Tibial artery (tissue), 4 donors: Measurements from ENCODE around the gene PAMR1.

Experiments
- DNase-seq, 2 donors: peaks; one replicate each; pipeline ENCODE4 v3.0.0-alpha.2; 2019
- H3K27ac ChIP-seq, 2 donors: fragments of 200-600 bp; sonication (generic) in 1 of 2; 1 replicate in 1 of 2; 2 replicates in 1 of 2; pipeline ENCODE4 v1.5.1; 2018 to 2019; ENCODE audit warnings: mild to moderate bottlenecking in 1 of 2
- H3K27me3 ChIP-seq, 2 donors: fragments of 200-600 bp; sonication (generic) in 1 of 2; one replicate each; pipeline versions ENCODE4 v1.5.1 to v1.6.0; 2016 to 2019
- H3K36me3 ChIP-seq, 3 donors: fragments of 200-600 bp; sonication (generic) in 2 of 3; one replicate each; pipeline ENCODE4 v1.5.1; 2016 to 2019; ENCODE audit warnings: mild to moderate bottlenecking in 2 of 3
- H3K4me1 ChIP-seq, 4 donors: fragments of 200-600 bp; sonication (generic) in 2 of 4; 1 replicate in 3 of 4; 2 replicates in 1 of 4; pipeline ENCODE4 v1.5.1; 2016 to 2019
- H3K4me3 ChIP-seq, 2 donors: fragments of 200-600 bp; sonication (generic) in 1 of 2; 1 replicate in 1 of 2; 2 replicates in 1 of 2; pipeline ENCODE4 v1.5.1; 2018 to 2019; ENCODE audit warnings: mild to moderate bottlenecking in 2 of 2
- H3K9me3 ChIP-seq, 3 donors: fragments of 200-600 bp; sonication (generic) in 1 of 3; one replicate each; pipeline ENCODE4 v1.5.1; 2016 to 2019
- intact Hi-C: fragments of 100-400 bp; cut with DNase I; formaldehyde crosslinking; loops from one replicate; pipeline ENCODE4 v1.15.0; 2023; ENCODE audit warnings: low total_unique reads
- TF ChIP-seq, protein P1 (sequence below), 2 experiments: fragments of 200-600 bp in 1 of 2; fragments of 450-650 bp in 1 of 2; IDR thresholded peaks; one replicate each; pipeline ENCODE4 v1.5.1; 2017 to 2019; ENCODE audit warnings: antibody characterized with exemption in 2 of 2, mild to moderate bottlenecking in 1 of 2, moderate library complexity in 1 of 2

Gene PAMR1

DNA sequence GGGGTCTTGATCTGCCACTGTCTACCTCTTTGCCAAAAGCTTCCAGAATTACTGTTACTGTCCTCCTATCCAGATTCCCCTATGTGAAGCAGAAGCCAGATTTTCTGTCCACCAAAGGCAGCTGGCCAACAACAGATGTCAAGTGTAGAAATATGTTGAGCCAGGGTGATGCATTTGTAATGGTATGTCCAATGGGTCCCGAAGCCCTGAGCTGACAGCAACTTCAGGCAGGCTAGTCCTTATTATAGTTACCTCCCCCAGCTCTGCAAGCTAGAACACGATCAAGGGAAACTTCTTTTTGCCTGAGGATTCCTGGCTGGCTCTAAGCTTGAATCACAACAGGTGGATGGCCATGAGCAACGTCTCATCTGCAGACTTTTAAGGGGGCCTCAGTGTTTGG, 10.2 kb downstream of the PAMR1 start:
- Histone ChIP-seq H3K36me3 (no peaks in the 10 kb centered on the region), H3K27me3 (peaks cover 0 to 7% of the 10 kb centered on the region in 2 donors), H3K9me3 (no peaks in the 10 kb centered on the region), H3K27ac (no peak overlapping the region), H3K4me3 (no peak overlapping the region), H3K4me1 (no peaks in the 10 kb centered on the region)
- intact Hi-C loops = no loop called here
- DNase-seq = no peak
- TF ChIP-seq, protein P1, sequence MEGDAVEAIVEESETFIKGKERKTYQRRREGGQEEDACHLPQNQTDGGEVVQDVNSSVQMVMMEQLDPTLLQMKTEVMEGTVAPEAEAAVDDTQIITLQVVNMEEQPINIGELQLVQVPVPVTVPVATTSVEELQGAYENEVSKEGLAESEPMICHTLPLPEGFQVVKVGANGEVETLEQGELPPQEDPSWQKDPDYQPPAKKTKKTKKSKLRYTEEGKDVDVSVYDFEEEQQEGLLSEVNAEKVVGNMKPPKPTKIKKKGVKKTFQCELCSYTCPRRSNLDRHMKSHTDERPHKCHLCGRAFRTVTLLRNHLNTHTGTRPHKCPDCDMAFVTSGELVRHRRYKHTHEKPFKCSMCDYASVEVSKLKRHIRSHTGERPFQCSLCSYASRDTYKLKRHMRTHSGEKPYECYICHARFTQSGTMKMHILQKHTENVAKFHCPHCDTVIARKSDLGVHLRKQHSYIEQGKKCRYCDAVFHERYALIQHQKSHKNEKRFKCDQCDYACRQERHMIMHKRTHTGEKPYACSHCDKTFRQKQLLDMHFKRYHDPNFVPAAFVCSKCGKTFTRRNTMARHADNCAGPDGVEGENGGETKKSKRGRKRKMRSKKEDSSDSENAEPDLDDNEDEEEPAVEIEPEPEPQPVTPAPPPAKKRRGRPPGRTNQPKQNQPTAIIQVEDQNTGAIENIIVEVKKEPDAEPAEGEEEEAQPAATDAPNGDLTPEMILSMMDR (IDR thresholded peaks at IDR 0.05) = no peak

DNA sequence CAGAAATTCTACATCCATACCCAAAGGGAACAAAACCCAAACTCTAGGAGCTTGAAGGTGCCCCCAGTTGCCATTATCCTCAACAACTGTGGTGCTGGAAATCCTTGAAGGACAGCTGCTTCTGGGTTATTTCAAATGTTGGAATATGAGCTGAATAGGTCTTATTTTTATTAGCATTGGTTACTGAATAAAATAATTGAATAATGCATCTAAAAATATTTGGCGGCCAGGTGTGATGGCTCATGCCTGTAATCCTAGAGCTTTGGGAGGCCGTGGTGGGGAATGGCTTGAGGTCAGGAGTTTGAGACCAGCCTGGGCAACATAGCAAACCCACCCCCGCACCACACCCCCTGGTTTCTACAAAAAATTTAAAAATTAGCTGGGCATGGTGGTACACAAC, 10.9 kb downstream of the PAMR1 start:
- intact Hi-C loops = no loop called here
- TF ChIP-seq, protein P1 (IDR thresholded peaks at IDR 0.05) = no peak
- no peak overlapping the region for H3K27ac ChIP-seq
- no peak for DNase-seq
- no peaks in the 10 kb centered on the region for H3K4me1 ChIP-seq
- H3K27me3 ChIP-seq = peaks cover 0 to 7% of the 10 kb centered on the region in 2 donors
- no peak overlapping the region for H3K4me3 ChIP-seq
- H3K36me3 ChIP-seq = no peaks in the 10 kb centered on the region
- H3K9me3 ChIP-seq = no peaks in the 10 kb centered on the region

DNA sequence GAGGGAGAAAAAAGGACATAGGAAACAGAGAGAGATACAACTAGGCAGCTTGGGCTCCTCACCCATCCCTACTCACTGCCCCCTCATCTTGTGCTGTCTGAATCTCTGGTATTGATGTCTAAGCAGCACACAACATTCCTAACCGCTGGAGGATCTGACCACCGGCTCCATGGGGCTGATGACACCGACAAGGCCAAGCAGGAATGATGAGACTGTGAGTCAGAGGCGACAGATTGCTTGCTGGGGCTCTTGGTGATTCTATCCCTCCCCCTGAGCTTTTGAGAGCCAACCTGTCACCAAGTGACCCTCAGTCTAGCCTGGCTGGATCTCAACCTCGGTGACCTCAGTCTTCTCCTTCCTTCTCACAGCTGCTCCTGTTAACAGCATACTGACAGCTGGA, 13.8 kb downstream of the PAMR1 start:
- no peak for DNase-seq
- Histone ChIP-seq H3K27ac (no peak overlapping the region), H3K4me1 (no peaks in the 10 kb centered on the region), H3K27me3 (no peaks in the 10 kb centered on the region), H3K4me3 (no peak overlapping the region), H3K36me3 (no peaks in the 10 kb centered on the region), H3K9me3 (peaks cover 0 to 6% (median 0%) of the 10 kb centered on the region in 3 donors)
- intact Hi-C loops = no loop called here
- TF ChIP-seq, protein P1 (IDR thresholded peaks at IDR 0.05) = no peak

DNA sequence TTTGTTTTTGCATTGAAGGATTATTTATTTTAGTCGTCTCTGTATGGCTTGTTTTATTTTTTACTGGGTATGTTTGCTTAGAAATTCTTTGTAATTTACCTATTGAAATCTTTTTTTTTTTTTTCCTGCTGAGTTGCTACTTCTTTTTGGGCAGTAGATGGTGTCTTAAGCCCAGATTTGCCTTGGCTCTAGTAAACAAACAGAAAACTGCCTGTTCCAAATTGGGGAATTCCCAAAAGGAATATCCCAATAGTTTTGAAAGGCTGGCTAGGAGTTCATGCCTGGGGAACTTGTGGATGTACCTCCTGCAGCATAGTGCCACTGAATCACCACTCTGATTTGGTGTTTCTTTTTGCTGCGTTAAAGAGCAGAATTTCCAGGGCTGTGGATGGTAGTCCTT, 17.7 kb downstream of the PAMR1 start:
- Histone ChIP-seq H3K27me3 (no peaks in the 10 kb centered on the region), H3K36me3 (no peaks in the 10 kb centered on the region), H3K9me3 (peaks cover 0 to 6% (median 0%) of the 10 kb centered on the region in 3 donors), H3K4me3 (no peak overlapping the region), H3K27ac (no peak overlapping the region), H3K4me1 (no peaks in the 10 kb centered on the region)
- TF ChIP-seq, protein P1 (IDR thresholded peaks at IDR 0.05) = no peak
- no peak for DNase-seq
- intact Hi-C loops = no loop called here

DNA sequence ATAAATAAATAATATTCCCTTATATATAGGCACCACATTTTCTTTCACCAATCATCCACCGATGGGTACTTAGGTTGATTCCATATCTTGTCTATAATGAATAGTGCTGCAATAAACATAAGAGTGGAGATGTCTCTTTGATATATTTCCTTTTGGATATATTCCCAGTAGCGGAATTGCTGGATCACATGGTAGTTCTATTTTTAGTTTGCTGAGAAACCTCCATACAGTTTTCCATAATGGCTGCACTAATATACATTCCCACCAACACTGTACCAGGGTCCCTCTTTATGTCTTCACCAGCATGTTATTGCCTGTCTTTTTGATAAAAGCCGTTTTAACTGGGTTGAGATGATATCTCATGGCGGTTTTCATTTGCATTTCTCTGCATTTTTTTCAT, 23.6 kb downstream of the PAMR1 start:
- intact Hi-C loops = no loop called here
- no peaks in the 10 kb centered on the region for H3K9me3 ChIP-seq
- no peaks in the 10 kb centered on the region for H3K36me3 ChIP-seq
- no peaks in the 10 kb centered on the region for H3K27me3 ChIP-seq
- DNase-seq = no peak
- TF ChIP-seq, protein P1 (IDR thresholded peaks at IDR 0.05) = no peak
- no peak overlapping the region for H3K27ac ChIP-seq
- no peak overlapping the region for H3K4me3 ChIP-seq
- no peaks in the 10 kb centered on the region for H3K4me1 ChIP-seq

DNA sequence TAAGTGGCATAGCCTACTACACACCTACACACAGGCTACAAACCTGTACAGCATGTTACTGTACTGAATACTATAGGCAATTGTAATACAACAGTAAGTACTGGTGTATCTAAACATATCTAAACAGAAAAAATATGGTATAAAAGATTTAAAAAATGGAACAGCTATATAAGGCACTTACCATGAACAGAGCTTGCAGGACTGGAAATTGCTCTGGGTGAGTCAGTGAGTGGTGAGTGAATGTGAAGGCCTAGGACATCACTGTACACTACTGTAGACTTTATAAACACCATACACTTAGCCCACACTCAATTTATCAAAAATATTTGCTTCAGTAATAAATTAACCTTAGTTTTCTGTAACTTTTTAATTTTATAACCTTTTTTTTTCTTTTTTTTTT, 24.7 kb downstream of the PAMR1 start:
- H3K4me3 ChIP-seq = no peak overlapping the region
- no peaks in the 10 kb centered on the region for H3K27me3 ChIP-seq
- H3K36me3 ChIP-seq = no peaks in the 10 kb centered on the region
- H3K27ac ChIP-seq = no peak overlapping the region
- H3K4me1 ChIP-seq = no peaks in the 10 kb centered on the region
- DNase-seq = no peak
- H3K9me3 ChIP-seq = no peaks in the 10 kb centered on the region
- TF ChIP-seq, protein P1 (IDR thresholded peaks at IDR 0.05) = no peak
- intact Hi-C loops = no loop called here
